CD4-positive, alpha-beta memory T cell (primary cell): Measurements from ENCODE around the gene SPPL3. TPM values are rescaled to one million over a fixed set of nuclear protein-coding genes. Genes with fewer than 3 reads are reported as not detected.
"Not testable (repeated sequence)": the region's sequence is repeated elsewhere in the genome, so short reads cannot be mapped to it uniquely, and the experiment has no call there.

Source experiments
- CTCF ChIA-PET: fragments of 350-600 bp; sonication (Branson Sonifier 250); formaldehyde crosslinking; loops from one replicate; lab custom pipeline; 2021; ENCODE audit warnings: inconsistent platforms; ENCODE audit not compliant: partially characterized antibody; lab: Charles Lee
- POLR2A ChIA-PET: fragments of 350-600 bp; sonication (Branson Sonifier 250); formaldehyde crosslinking; loops from one replicate; lab custom pipeline; 2021; ENCODE audit not compliant: partially characterized antibody; lab: Charles Lee
- DNase-seq, 5 donors: peaks; one replicate each; pipeline versions ENCODE4 v3.0.0 to v3.0.0-alpha.2; 2020 to 2022; ENCODE audit warnings: mixed read lengths in 1 of 5
- H3K27ac ChIP-seq: one replicate; pipeline ENCODE4 v1.7.0; 2013; ENCODE audit warnings: low read depth, low read length
- H3K27me3 ChIP-seq: 2 replicates; pipeline ENCODE4 v1.7.0; 2013; ENCODE audit warnings: mild to moderate bottlenecking, low read length, moderate library complexity; ENCODE audit not compliant: insufficient read depth
- H3K36me3 ChIP-seq: 2 replicates; pipeline ENCODE4 v1.7.0; 2013; ENCODE audit warnings: mild to moderate bottlenecking, low read length, moderate library complexity; ENCODE audit not compliant: insufficient read depth
- H3K4me1 ChIP-seq: 2 replicates; pipeline ENCODE4 v1.7.0; 2013; ENCODE audit warnings: mild to moderate bottlenecking, low read length, moderate library complexity; ENCODE audit not compliant: insufficient read depth
- H3K4me3 ChIP-seq, 2 donors: one replicate each; pipeline ENCODE4 v1.7.0; 2013; ENCODE audit warnings: low read length in 2 of 2, mild to moderate bottlenecking in 1 of 2
- H3K9me3 ChIP-seq, 2 donors: one replicate each; pipeline ENCODE4 v1.7.0; 2013; ENCODE audit warnings: low read length in 2 of 2, control low read depth in 1 of 2; ENCODE audit not compliant: control insufficient read depth in 1 of 2
- H3K27ac Mint-ChIP-seq, 7 donors: one replicate each; pipeline ENCODE4 v1.8.0; 2020 to 2021; ENCODE audit warnings: mixed read lengths in 7 of 7, mild to moderate bottlenecking in 6 of 7, inconsistent platforms in 3 of 7, moderate library complexity in 3 of 7
- H3K27me3 Mint-ChIP-seq, 2 donors: one replicate each; pipeline ENCODE4 v1.8.0; 2020 to 2021; ENCODE audit warnings: mixed read lengths in 2 of 2
- H3K36me3 Mint-ChIP-seq, 2 donors: one replicate each; pipeline ENCODE4 v1.8.0; 2020 to 2021; ENCODE audit warnings: mixed read lengths in 2 of 2, inconsistent platforms in 1 of 2, mild to moderate bottlenecking in 1 of 2
- H3K4me1 Mint-ChIP-seq, 4 donors: one replicate each; pipeline ENCODE4 v1.8.0; 2020 to 2021; ENCODE audit warnings: mixed read lengths in 4 of 4, mild to moderate bottlenecking in 1 of 4
- H3K4me3 Mint-ChIP-seq, 8 donors: one replicate each; pipeline ENCODE4 v1.8.0; 2020 to 2021; ENCODE audit warnings: mixed read lengths in 8 of 8, mild to moderate bottlenecking in 7 of 8, moderate library complexity in 6 of 8, inconsistent platforms in 3 of 8
- H3K9me3 Mint-ChIP-seq, 8 donors: one replicate each; pipeline ENCODE4 v1.8.0; 2020 to 2021; ENCODE audit warnings: mixed read lengths in 8 of 8, mild to moderate bottlenecking in 5 of 8, inconsistent platforms in 3 of 8, moderate library complexity in 1 of 8
- intact Hi-C: fragments of 100-400 bp; cut with micrococcal nuclease; formaldehyde crosslinking; loops from one replicate; pipeline ENCODE4 v1.15.1; 2023
- polyA plus RNA-seq, 2 donors: library from polyadenylated mRNA; unstranded; fragments of 300-500 nt; fragmentation: Illumina TruSeq; gene quantifications; one replicate each; pipeline ENCODE4 v1.2.3, GENCODE V29; 2021
- total RNA-seq, 2 experiments: library from RNA; stranded (reverse); gene quantifications; one replicate each; pipeline ENCODE4 v1.2.3, GENCODE V29; 2021

Gene SPPL3
- total and polyA plus RNA-seq, 4 experiments from 2014 or later, result 7.4 to 49.4 (median 44.8) TPM

DNA sequence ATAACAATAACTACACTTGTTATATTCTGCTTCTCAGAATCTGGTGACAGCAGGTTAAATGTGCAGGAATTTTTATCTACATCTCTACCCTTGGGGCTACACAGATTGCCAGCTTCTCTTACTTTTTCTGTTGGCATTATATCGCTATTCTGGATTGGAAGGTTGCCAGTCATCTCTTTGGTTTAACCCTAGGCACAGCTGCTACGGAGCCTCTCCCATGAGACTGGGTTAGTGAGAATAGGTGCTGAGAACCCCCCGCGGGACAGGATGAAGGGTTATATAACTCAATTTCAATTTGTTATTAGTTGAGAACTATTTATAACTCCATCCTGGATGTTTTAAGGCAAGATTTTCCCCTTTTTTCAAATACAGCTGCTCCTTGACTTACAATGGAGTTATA is 105.5 kb downstream of the SPPL3 start:
- H3K4me1 ChIP-seq, result peaks cover 9% of the 10 kb centered on the region
- Mint-ChIP-seq H3K9me3 (peaks cover 0 to 37% (median 19%) of the 10 kb centered on the region in 8 donors), H3K4me1 (peaks cover 21 to 45% (median 32%) of the 10 kb centered on the region in 4 donors), H3K4me3 (no peak overlapping the region), H3K36me3 (peaks cover 37 to 43% of the 10 kb centered on the region in 2 donors), H3K27me3 (no peaks in the 10 kb centered on the region), H3K27ac (no peak overlapping the region)
- ChIA-PET CTCF (interaction anchor here (1.3 kb wide), 1 partner anchor 151 kb away, joined by 4 read pairs; no protein-coding TSS in a partner anchor), POLR2A (interaction anchor here (1.3 kb wide), 1 partner anchor 36 kb away, joined by 3 read pairs; no protein-coding TSS in a partner anchor)
- H3K9me3 ChIP-seq, result no peaks in the 10 kb centered on the region
- H3K36me3 ChIP-seq, result no peaks in the 10 kb centered on the region
- intact Hi-C loops, result no loop called here
- H3K4me3 ChIP-seq, result no peak overlapping the region
- DNase-seq, result no peak
- H3K27ac ChIP-seq, result no peak overlapping the region
- H3K27me3 ChIP-seq, result no peaks in the 10 kb centered on the region

DNA sequence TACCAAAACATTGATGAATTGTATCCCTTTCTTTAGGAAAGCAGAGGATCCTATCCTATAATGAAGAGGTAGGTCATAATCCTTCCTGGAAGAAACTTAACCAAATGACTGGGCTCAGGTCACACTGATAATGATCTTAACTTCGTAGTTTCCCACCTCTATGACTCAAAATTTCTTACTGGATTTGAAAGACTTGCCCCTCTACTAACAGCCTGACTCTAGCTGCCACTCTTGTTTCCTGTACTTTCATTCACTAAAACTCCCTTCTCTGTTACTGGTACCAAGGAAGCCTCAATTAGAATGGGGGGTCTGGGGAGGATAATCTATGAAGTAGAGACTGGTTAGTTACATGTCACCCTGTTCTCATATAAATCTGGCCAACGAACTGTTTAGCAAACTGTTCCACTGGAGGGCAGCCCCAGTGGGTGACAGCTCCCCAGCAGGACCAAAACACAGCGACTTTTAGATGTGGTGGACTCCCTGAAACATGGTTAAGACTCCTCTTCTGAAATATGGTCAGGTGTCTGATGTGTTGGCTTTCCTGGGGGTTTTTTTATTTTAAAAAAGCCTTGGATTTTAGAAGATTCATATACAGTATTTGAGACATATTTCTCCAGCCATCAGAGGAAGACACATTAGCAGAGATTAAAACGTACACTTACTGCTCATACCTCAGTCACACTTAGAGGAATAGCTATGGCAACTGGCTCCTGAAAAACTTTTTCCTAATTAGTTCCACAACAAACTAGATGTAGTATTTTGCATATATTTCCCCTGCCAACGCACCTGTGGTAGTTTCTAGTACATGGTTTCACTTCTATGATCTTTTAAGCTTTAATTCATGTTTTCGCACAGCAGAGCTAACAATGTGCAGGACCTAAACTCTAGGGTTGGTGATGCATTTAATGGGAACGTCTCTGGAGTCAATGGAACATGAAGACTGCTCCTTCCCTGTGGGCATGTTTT is 106.2 kb downstream of the SPPL3 start:
- Mint-ChIP-seq H3K4me1 (peaks cover 18 to 39% (median 28%) of the 10 kb centered on the region in 4 donors), H3K4me3 (no peak overlapping the region), H3K27me3 (no peaks in the 10 kb centered on the region), H3K27ac (peak overlapping the region in 5 of 7 donors; percentile 41 to 82 (median 49)), H3K36me3 (peaks cover 41 to 42% of the 10 kb centered on the region in 2 donors), H3K9me3 (peaks cover 0 to 38% (median 19%) of the 10 kb centered on the region in 8 donors)
- intact Hi-C loops, result no loop called here
- H3K4me1 ChIP-seq, result peaks cover 8% of the 10 kb centered on the region
- H3K4me3 ChIP-seq, result no peak overlapping the region
- no peaks in the 10 kb centered on the region for H3K36me3 ChIP-seq
- ChIA-PET CTCF (no interaction called here), POLR2A (interaction anchor here (1.3 kb wide), 1 partner anchor 37 kb away, joined by 3 read pairs; no protein-coding TSS in a partner anchor)
- H3K9me3 ChIP-seq, result no peaks in the 10 kb centered on the region
- no peak for DNase-seq
- no peak overlapping the region for H3K27ac ChIP-seq
- no peaks in the 10 kb centered on the region for H3K27me3 ChIP-seq

DNA sequence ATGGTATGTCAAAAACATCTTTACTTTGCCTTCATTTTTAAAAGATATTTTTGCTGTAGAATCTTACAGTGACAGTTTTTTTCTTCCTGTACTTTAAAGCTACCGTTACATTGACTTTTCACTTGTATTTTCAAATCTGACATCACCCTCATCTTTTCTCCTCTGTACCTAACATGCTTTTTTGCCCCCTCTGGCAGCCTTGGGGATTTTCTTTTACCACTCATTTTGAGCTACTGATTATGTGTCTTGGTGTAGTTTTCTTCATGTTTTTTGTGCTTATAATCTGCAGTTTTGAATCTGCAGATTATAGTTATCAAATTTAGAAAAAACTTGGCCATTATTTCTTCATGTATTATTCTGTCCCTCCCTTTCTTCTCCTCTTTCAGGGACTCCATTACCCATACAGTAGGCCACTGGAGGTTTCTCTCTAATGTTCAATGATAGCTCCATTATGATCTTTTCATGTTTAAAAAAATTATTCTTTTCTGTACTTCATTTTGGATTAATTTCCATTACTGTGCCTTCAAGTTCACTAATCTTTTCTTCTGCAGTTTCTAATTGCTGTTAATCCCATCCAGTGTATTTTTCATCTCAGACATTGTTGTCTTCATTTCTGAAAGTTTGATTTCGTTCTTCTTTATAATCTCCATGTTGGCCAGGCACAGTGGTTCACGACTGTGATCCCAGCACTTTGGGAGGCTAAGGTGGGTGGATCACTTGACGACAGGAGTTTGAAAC is 108.5 kb downstream of the SPPL3 start:
- no peak for DNase-seq
- no peak overlapping the region for H3K27ac Mint-ChIP-seq
- CTCF ChIA-PET, result interaction anchor here (1.4 kb wide), 1 partner anchor 176 kb away, joined by 5 read pairs; no protein-coding TSS in a partner anchor
- intact Hi-C loops, result no loop called here
- Histone ChIP-seq H3K9me3 (no peaks in the 10 kb centered on the region), H3K36me3 (no peaks in the 10 kb centered on the region), H3K4me3 (no peak overlapping the region), H3K4me1 (no peaks in the 10 kb centered on the region), H3K27ac (no peak overlapping the region), H3K27me3 (no peaks in the 10 kb centered on the region)
- peaks cover 44 to 45% of the 10 kb centered on the region in 2 donors for H3K36me3 Mint-ChIP-seq
- H3K4me1 Mint-ChIP-seq, result peaks cover 14 to 28% (median 22%) of the 10 kb centered on the region in 4 donors
- no peak overlapping the region for H3K4me3 Mint-ChIP-seq
- no peaks in the 10 kb centered on the region for H3K27me3 Mint-ChIP-seq
- H3K9me3 Mint-ChIP-seq, result peaks cover 0 to 40% (median 19%) of the 10 kb centered on the region in 8 donors
- POLR2A ChIA-PET, result no interaction called here

DNA sequence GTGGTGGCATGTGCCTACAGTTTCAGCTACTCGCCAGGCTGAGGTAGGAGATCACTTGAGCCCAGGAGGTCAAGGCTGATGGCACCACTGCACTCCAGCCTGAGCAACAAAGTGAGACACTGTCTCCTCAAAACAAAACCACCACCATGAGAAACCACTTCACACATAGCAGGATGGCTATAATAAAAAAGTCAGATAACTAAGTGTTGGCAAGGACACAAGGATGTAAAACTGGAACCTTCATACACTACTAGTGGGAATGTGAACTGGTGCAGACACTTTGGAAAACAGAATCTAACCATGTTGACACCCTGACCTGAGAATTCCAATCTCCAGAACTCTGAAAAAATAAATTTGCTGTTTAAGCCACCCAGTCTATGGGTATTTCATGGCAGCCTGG is 110.8 kb downstream of the SPPL3 start:
- H3K27me3 ChIP-seq, result no peaks in the 10 kb centered on the region
- Mint-ChIP-seq H3K4me3 (no peak overlapping the region), H3K9me3 (peaks cover 0 to 40% (median 19%) of the 10 kb centered on the region in 8 donors), H3K4me1 (peaks cover 12 to 21% (median 16%) of the 10 kb centered on the region in 4 donors), H3K36me3 (peaks cover 47 to 49% of the 10 kb centered on the region in 2 donors), H3K27me3 (no peaks in the 10 kb centered on the region), H3K27ac (peak overlapping the region in 1 of 7 donors; percentile 9)
- no peaks in the 10 kb centered on the region for H3K36me3 ChIP-seq
- H3K4me1 ChIP-seq, result no peaks in the 10 kb centered on the region
- intact Hi-C loops, result no loop called here
- no peaks in the 10 kb centered on the region for H3K9me3 ChIP-seq
- POLR2A ChIA-PET, result no interaction called here
- CTCF ChIA-PET, result no interaction called here
- H3K4me3 ChIP-seq, result no peak overlapping the region
- H3K27ac ChIP-seq, result no peak overlapping the region
- no peak for DNase-seq

DNA sequence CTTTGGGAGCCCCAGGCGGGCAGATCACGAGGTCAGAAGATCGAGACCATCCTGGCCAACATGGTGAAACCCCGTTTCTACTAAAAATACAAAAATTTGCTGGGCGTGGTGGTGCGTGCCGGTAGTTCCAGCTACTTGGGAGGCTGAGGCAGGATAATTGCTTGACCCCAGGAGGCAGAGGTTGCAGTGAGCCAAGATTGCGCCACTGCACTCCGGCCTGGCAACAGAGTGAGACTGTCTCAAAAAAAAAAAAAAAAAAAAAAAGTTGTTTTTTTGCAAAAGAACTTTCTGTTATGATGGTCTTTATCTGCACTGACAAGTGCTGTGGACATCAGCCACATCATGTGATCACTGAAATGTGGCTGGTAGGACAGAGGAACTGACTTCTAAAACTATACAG is 111.7 kb downstream of the SPPL3 start:
- DNase-seq, H3K27me3 ChIP-seq, H3K4me3 ChIP-seq, H3K4me1 ChIP-seq, intact Hi-C loops, H3K27ac ChIP-seq, H3K4me3 Mint-ChIP-seq, H3K9me3 ChIP-seq, H3K36me3 ChIP-seq, H3K27me3 Mint-ChIP-seq: not testable (repeated sequence)
- Mint-ChIP-seq H3K36me3 (peaks cover 38 to 41% of the 10 kb centered on the region in 2 donors), H3K9me3 (peaks cover 0 to 31% (median 17%) of the 10 kb centered on the region in 8 donors), H3K27ac (peak overlapping the region in 2 of 7 donors; percentile 32 to 90), H3K4me1 (peaks cover 6 to 21% (median 16%) of the 10 kb centered on the region in 4 donors)
- ChIA-PET CTCF (interaction anchor here (0.7 kb wide), 2 partner anchors 28 to 146 kb away, joined by 3 to 4 read pairs; no protein-coding TSS in a partner anchor), POLR2A (interaction anchor here (0.5 kb wide), 1 partner anchor 126 kb away, joined by 3 read pairs; no protein-coding TSS in a partner anchor)

DNA sequence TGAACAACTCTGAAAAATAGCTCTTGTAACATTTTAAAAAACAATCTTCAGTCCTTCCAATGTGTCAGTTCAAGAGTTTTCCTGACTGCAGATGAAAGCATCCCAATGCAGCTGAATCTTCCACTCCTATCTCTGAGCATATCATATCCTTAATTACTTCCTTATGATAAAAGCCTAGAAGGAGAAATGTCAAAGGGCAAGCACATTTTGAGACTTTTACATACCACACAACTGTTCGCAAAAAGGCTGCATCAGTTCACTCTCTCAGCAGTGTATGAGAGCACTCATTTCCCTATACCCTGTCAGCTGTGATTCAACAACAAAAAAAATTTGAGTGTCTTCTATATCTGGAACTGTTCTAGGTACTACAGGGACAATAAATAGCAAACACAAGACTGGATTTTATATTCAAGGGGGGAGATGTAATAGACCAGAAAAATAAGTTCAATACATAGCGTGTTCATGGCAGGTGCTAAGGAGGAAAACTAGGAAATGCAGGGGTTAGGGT is 112.4 kb downstream of the SPPL3 start:
- no peaks in the 10 kb centered on the region for H3K27me3 Mint-ChIP-seq
- H3K36me3 ChIP-seq, result no peaks in the 10 kb centered on the region
- H3K36me3 Mint-ChIP-seq, result peaks cover 32 to 33% of the 10 kb centered on the region in 2 donors
- H3K27ac ChIP-seq, result no peak overlapping the region
- intact Hi-C loops, result no loop called here
- no peaks in the 10 kb centered on the region for H3K4me1 ChIP-seq
- H3K4me1 Mint-ChIP-seq, result peaks cover 6 to 21% (median 16%) of the 10 kb centered on the region in 4 donors
- H3K9me3 ChIP-seq, result no peaks in the 10 kb centered on the region
- H3K9me3 Mint-ChIP-seq, result peaks cover 0 to 24% (median 12%) of the 10 kb centered on the region in 8 donors
- no peak for DNase-seq
- peak overlapping the region in 3 of 7 donors; percentile 32 to 77 (median 44) for H3K27ac Mint-ChIP-seq
- no peak overlapping the region for H3K4me3 Mint-ChIP-seq
- no peaks in the 10 kb centered on the region for H3K27me3 ChIP-seq
- H3K4me3 ChIP-seq, result no peak overlapping the region
- ChIA-PET POLR2A (interaction anchor here (0.5 kb wide), 1 partner anchor 125 kb away, joined by 3 read pairs; no protein-coding TSS in a partner anchor), CTCF (no interaction called here)
